Fibroblast of mammary gland (primary cell): Measurements from ENCODE around the gene EXD3.

Experiments
- DNase-seq: peaks from one replicate; pipeline ENCODE4 v3.0.0-alpha.2; 2010; ENCODE audit warnings: low read depth
- H3K4me3 ChIP-seq: 2 replicates; pipeline ENCODE4 v1.5.1; 2011; ENCODE audit warnings: low read depth, mild to moderate bottlenecking, low read length, moderate library complexity; ENCODE audit not compliant: control insufficient read depth
- CTCF ChIP-seq: conservative IDR thresholded peaks from 2 replicates; pipeline ENCODE4 v1.5.1; 2011; ENCODE audit warnings: low read depth, low read length, inconsistent platforms; ENCODE audit not compliant: control insufficient read depth, insufficient read depth

The EXD3 gene

GRCh38 chr9:137393176-137394150 is 29.5 kb downstream of the EXD3 start:
- TF ChIP-seq CTCF: no peak
- DNase-seq: no peak
- H3K4me3 ChIP-seq: no peak overlapping the region

GRCh38 chr9:137392232-137393007 is 30.5 kb downstream of the EXD3 start:
- no peak overlapping the region for H3K4me3 ChIP-seq
- TF ChIP-seq CTCF: no peak

GRCh38 chr9:137391411-137391754 is 31.6 kb downstream of the EXD3 start:
- H3K4me3 ChIP-seq: no peak overlapping the region
- DNase-seq: no peak
- no peak for TF ChIP-seq CTCF

More at GRCh38 chr9:137392232-137393007, 30.5 kb downstream of the EXD3 start:
- no peak for DNase-seq

DNA sequence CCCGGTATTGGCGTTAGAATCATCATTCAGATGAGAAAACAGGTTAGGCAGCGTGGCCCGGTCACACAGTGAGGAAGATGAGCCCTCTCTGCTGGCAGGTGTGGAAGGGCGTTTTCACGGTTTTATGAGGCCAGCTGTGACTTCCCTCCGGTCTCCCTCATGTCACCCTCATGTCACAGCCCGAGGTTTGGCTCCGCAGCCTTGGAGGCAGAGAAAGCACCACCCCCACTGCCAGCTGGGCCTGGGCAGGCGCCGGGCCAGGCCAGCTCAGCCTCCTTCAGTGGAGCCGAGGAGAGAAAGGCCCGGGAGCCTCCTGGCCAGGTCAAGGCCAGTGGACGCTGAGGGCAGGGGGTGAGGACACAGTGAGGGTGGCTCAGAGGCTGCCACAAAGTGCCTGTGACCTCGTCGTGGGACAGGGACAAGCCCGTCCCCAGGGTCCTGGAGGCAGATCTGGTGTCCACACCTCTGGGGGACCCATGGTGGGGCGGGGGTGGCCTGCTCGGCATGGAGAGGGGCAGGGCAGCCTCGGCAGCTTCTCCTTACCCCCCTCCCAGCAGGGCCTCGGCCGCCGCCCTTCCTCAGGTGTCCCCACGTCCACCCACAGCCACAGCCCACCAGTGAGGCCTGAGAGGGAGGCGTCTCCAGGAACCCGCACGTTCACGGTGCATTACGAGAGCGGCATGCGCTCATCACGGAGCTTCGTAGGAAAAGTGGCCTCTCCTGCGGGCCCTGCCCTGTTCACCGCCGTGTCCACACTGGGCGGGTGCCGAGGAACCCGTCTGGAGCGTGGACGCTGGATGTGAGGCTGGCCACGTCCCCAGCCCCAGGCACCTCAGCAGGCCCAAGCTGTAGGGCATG is 32.2 kb downstream of the EXD3 start:
- H3K4me3 ChIP-seq: no peak overlapping the region
- no peak for DNase-seq
- TF ChIP-seq CTCF: no peak

DNA sequence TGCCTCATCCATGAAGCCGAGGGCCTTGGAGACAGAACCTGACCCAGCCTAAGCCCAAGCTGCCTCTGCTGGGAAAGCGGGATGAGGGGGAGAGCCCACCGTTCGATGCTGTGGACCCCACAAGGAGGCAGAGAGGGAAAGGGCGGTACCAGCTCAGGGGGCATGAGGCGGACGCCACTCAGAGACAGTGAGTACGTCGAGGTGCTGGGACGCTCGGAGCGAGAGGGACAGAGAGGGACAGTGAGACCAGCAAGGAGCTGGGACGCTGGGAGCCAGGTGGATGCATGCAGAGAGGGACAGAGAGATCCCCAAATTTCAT is 33.6 kb downstream of the EXD3 start:
- TF ChIP-seq CTCF: no peak
- no peak for DNase-seq
- H3K4me3 ChIP-seq: no peak overlapping the region
